ENCODE results near the gene RET.

Gene RET

GRCh38 chr10:43100366-43100765 lies 23.5 kb downstream of the RET start:
- Histone ChIP-seq H3K27ac (no peak overlapping the region), H2AFZ (ENCODE audit: low read depth) (no peak overlapping the region), H3K9ac (no peak overlapping the region), H3K4me3 (IDR thresholded peaks at IDR 0.05; ENCODE audit: insufficient read depth, low read depth, low read length) (no peak overlapping the region), H4K20me1 (ENCODE audit: insufficient read depth) (no peaks in the 10 kb centered on the region), H3K36me3 (ENCODE audit: insufficient read depth) (no peaks in the 10 kb centered on the region), H3K4me2 (no peak overlapping the region), H3K4me1 (ENCODE audit: low read depth, poor library complexity, severe bottlenecking) (no peaks in the 10 kb centered on the region), H3K27me3 (ENCODE audit: insufficient read depth, low read depth) (no peaks in the 10 kb centered on the region), H3K79me2 (ENCODE audit: insufficient read depth, low read depth) (no peaks in the 10 kb centered on the region)
- TF ChIP-seq CTCF (conservative IDR thresholded peaks at IDR 0.05; ENCODE audit: low read depth, low read length), result no peak

- no peak overlapping the region for H3K27ac ChIP-seq
- no peaks in the 10 kb centered on the region for H3K27me3 ChIP-seq (ENCODE audit: insufficient read depth, low read depth)
- no peak overlapping the region for H3K9ac ChIP-seq
- no peak for TF ChIP-seq CTCF (conservative IDR thresholded peaks at IDR 0.05; ENCODE audit: low read depth, low read length)
- H4K20me1 ChIP-seq (ENCODE audit: insufficient read depth), result no peaks in the 10 kb centered on the region
- H3K36me3 ChIP-seq (ENCODE audit: insufficient read depth), result no peaks in the 10 kb centered on the region
- H3K4me2 ChIP-seq, result no peak overlapping the region
- no peaks in the 10 kb centered on the region for H3K79me2 ChIP-seq (ENCODE audit: insufficient read depth, low read depth)
- H3K4me3 ChIP-seq (IDR thresholded peaks at IDR 0.05; ENCODE audit: insufficient read depth, low read depth, low read length), result no peak overlapping the region
- H2AFZ ChIP-seq (ENCODE audit: low read depth), result no peak overlapping the region
- H3K4me1 ChIP-seq (ENCODE audit: low read depth, poor library complexity, severe bottlenecking), result no peaks in the 10 kb centered on the region
Measured at GRCh38 chr10:43102063-43102828, 25.4 kb downstream of the RET start.

GRCh38 chr10:43105102-43105955 lies 28.5 kb downstream of the RET start:
- no peak overlapping the region for H3K27ac ChIP-seq
- peak overlapping the region; percentile 71 for H2AFZ ChIP-seq (ENCODE audit: low read depth)
- H3K9ac ChIP-seq, result no peak overlapping the region; the same call in 1 of the 2 replicates
- H4K20me1 ChIP-seq (ENCODE audit: insufficient read depth), result no peaks in the 10 kb centered on the region
- H3K27me3 ChIP-seq (ENCODE audit: insufficient read depth, low read depth), result no peaks in the 10 kb centered on the region
- H3K79me2 ChIP-seq (ENCODE audit: insufficient read depth, low read depth), result no peaks in the 10 kb centered on the region
- H3K36me3 ChIP-seq (ENCODE audit: insufficient read depth), result no peaks in the 10 kb centered on the region
- H3K4me3 ChIP-seq (IDR thresholded peaks at IDR 0.05; ENCODE audit: insufficient read depth, low read depth, low read length), result no peak overlapping the region
- peak; percentile 81 for TF ChIP-seq CTCF (conservative IDR thresholded peaks at IDR 0.05; ENCODE audit: low read depth, low read length)
- no peaks in the 10 kb centered on the region for H3K4me1 ChIP-seq (ENCODE audit: low read depth, poor library complexity, severe bottlenecking)
- H3K4me2 ChIP-seq, result peak overlapping the region; percentile 73; the same call in 1 of the 2 replicates

GRCh38 chr10:43105956-43106229 lies 29.0 kb downstream of the RET start:
- no peak overlapping the region; the same call in 1 of the 2 replicates for H3K9ac ChIP-seq
- no peaks in the 10 kb centered on the region for H3K4me1 ChIP-seq (ENCODE audit: low read depth, poor library complexity, severe bottlenecking)
- no peaks in the 10 kb centered on the region for H3K27me3 ChIP-seq (ENCODE audit: insufficient read depth, low read depth)
- no peaks in the 10 kb centered on the region for H3K36me3 ChIP-seq (ENCODE audit: insufficient read depth)
- H3K79me2 ChIP-seq (ENCODE audit: insufficient read depth, low read depth), result no peaks in the 10 kb centered on the region
- H3K4me3 ChIP-seq (IDR thresholded peaks at IDR 0.05; ENCODE audit: insufficient read depth, low read depth, low read length), result no peak overlapping the region
- H4K20me1 ChIP-seq (ENCODE audit: insufficient read depth), result no peaks in the 10 kb centered on the region
- no peak for TF ChIP-seq CTCF (conservative IDR thresholded peaks at IDR 0.05; ENCODE audit: low read depth, low read length)
- H3K4me2 ChIP-seq, result no peak overlapping the region
- H2AFZ ChIP-seq (ENCODE audit: low read depth), result peak overlapping the region; percentile 71
- no peak overlapping the region for H3K27ac ChIP-seq

All from KMS-11 (cell line).